Bronchial smooth muscle cell (primary cell): ENCODE measurements around the gene TRIM44. TPM values are rescaled to one million over a fixed set of nuclear protein-coding genes. Genes with fewer than 3 reads are reported as not detected.

Experiments
- total RNA-seq: library from RNA; depleted of rRNA; stranded (reverse); fragments of >200 nt; gene quantifications from 2 replicates; pipeline ENCODE4 v1.2.1, GENCODE V29; 2014

Gene TRIM44, protein sequence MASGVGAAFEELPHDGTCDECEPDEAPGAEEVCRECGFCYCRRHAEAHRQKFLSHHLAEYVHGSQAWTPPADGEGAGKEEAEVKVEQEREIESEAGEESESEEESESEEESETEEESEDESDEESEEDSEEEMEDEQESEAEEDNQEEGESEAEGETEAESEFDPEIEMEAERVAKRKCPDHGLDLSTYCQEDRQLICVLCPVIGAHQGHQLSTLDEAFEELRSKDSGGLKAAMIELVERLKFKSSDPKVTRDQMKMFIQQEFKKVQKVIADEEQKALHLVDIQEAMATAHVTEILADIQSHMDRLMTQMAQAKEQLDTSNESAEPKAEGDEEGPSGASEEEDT
- total RNA-seq: 6.3 and 8.0 TPM in 2 replicates

DNA sequence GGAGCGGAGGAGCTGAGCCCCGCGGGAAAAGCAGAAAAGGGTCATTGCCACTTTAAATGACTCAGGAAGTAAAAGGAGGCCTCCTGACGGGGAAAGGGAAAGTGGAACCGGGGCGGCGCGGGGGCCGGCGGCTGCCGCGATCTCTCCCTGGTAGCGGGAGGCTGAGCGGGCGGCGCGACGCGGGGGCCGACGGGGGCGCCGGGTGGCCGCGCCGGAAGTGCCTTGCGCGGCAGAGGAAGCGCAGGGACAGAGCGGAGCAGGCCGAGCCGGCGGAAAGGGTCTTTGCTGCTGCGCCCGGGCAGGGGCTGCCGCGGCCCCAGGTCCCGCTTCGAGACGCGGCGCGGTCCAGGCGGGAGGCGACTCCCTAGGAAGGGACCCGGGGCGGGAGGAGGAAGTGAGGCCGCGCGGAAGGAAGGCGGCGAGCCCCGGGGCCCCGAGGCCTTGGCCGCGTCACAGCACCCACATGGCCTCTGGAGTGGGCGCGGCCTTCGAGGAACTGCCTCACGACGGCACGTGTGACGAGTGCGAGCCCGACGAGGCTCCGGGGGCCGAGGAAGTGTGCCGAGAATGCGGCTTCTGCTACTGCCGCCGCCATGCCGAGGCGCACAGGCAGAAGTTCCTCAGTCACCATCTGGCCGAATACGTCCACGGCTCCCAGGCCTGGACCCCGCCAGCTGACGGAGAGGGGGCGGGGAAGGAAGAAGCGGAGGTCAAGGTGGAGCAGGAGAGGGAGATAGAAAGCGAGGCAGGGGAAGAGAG is at the start of gene TRIM44:
Gene TRIM44 (plus strand): TSS at position 127 of the 759 bp plus-strand sequence. CDS start 337 bp downstream, at position 464.

DNA sequence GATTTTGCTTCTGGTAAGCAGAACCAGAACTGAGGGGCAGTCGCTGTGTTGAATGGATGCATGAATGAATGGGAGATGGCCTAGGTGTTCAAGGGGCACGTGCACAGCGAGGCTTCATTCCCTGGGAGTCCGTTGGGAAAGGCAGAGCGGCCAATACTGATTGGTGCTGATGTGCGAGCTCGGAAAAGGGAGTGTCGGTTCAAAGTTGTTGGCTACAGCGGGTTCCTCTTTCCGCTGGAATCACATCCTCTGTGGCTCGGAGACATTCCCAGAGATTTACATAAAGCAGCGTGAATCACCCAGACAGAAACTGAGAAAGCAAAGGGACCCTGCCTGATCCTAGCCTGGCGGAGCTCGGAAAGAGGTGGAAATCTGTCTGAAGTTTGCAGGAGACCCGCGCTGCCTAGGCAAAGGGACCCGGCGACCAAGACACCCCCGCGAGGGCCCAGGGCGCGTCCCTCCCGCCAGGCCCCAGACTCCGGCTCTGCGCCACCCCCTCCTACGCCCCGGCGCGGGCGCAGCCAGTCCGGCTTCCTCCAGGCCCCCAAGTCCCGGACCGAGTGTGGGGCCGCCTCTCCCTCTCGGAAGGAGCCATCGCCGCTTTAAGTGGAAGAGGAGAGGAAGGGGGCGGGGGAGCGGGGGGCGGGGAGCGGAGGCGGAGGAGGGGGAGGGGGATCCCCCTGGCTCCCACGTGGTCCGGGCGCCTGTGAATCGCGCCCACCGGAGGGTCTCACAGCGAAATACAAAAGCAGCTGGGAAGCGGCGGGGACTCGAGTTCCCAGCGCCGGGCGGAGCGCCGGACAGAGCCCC is 44.7 kb upstream of the TRIM44 start, which contains the start of gene FJX1:
Gene FJX1 (plus strand): TSS at position 774 of the 810 bp plus-strand sequence. CDS start 177 bp downstream, outside the sequence.

Other genes with a start within 250 kb of the TRIM44 start
- gene SLC1A2, start 243.2 kb upstream of the TRIM44 start, total RNA-seq: 2.7 and 7.5 TPM in 2 replicates
- gene PAMR1, start 137.2 kb upstream of the TRIM44 start, total RNA-seq: 256 and 491 TPM in 2 replicates
- 3.8 and 4.6 TPM in 2 replicates for gene FJX1, start 44.3 kb upstream of the TRIM44 start, total RNA-seq